ENCODE data around the gene TSSK2.

GRCh38 chr22:19088866-19089595 is 42.1 kb upstream of the TSSK2 start:
- TF ChIP-seq POLR2AphosphoS5 (IDR thresholded peaks at IDR 0.05) = no peak
- TF ChIP-seq CTCF (IDR thresholded peaks at IDR 0.05; ENCODE audit: poor library complexity, severe bottlenecking) = no peak
- TF ChIP-seq REST (IDR thresholded peaks at IDR 0.05; ENCODE audit: borderline replicate concordance) = no peak
- TF ChIP-seq TAF1 (IDR thresholded peaks at IDR 0.05; ENCODE audit: low read depth) = no peak
- no peak for TF ChIP-seq EP300 (conservative IDR thresholded peaks at IDR 0.05; ENCODE audit: poor library complexity, severe bottlenecking)
- TF ChIP-seq RAD21 (conservative IDR thresholded peaks at IDR 0.05) = no peak
- TF ChIP-seq EZH2 (IDR thresholded peaks at IDR 0.05; ENCODE audit: borderline replicate concordance, insufficient read depth, low read length, poor library complexity, severe bottlenecking) = no peak
- TF ChIP-seq MXI1 (conservative IDR thresholded peaks at IDR 0.05; ENCODE audit: poor library complexity, severe bottlenecking) = no peak

All from neural cell (in vitro differentiated cells).